WI38 (cell line): ENCODE measurements around the gene FGFBP1.
A peak's percentile ranks its signal among the peaks of the same experiment; 100 is the strongest.
"Not testable (repeated sequence)": the region's sequence is repeated elsewhere in the genome, so short reads cannot be mapped to it uniquely, and the experiment has no call there.

Experiments
- H3K4me3 ChIP-seq: 2 replicates; pipeline ENCODE4 v1.5.1; 2011; ENCODE audit warnings: low read depth, mild to moderate bottlenecking, control low read depth, low read length
- TF ChIP-seq, protein P1 (sequence below): IDR thresholded peaks from 2 replicates; pipeline ENCODE4 v1.5.1; 2012; ENCODE audit warnings: low read depth, mild to moderate bottlenecking, control low read depth, low read length

The FGFBP1 gene

DNA sequence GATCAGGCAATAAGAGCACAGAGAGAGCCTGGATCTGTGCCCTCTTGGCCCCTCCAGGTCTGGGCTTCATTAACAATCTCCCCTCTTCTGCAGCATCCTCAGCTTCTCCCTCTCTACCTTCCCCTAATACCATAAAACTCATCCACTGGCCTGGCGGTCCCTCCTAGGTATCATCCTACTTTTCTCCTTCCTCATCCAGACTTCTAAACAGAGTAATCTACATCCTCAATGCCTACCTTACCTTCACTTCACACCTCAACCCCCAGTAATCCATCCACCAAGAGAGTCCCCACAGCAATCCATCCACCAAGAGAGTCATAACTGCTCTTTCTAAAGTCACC lies 17.0 kb downstream of the FGFBP1 start:
- TF ChIP-seq, protein P1, sequence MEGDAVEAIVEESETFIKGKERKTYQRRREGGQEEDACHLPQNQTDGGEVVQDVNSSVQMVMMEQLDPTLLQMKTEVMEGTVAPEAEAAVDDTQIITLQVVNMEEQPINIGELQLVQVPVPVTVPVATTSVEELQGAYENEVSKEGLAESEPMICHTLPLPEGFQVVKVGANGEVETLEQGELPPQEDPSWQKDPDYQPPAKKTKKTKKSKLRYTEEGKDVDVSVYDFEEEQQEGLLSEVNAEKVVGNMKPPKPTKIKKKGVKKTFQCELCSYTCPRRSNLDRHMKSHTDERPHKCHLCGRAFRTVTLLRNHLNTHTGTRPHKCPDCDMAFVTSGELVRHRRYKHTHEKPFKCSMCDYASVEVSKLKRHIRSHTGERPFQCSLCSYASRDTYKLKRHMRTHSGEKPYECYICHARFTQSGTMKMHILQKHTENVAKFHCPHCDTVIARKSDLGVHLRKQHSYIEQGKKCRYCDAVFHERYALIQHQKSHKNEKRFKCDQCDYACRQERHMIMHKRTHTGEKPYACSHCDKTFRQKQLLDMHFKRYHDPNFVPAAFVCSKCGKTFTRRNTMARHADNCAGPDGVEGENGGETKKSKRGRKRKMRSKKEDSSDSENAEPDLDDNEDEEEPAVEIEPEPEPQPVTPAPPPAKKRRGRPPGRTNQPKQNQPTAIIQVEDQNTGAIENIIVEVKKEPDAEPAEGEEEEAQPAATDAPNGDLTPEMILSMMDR = no peak
- no peak overlapping the region for H3K4me3 ChIP-seq

- TF ChIP-seq, protein P1 = no peak
- H3K4me3 ChIP-seq = peak overlapping the region; percentile 11; the same call in 1 of the 2 replicates
Observed at GRCh38 chr4:15920723-15921591, 17.6 kb downstream of the FGFBP1 start.

GRCh38 chr4:15918484-15919129 lies 19.9 kb downstream of the FGFBP1 start:
- TF ChIP-seq, protein P1 = no peak
- H3K4me3 ChIP-seq = no peak overlapping the region

DNA sequence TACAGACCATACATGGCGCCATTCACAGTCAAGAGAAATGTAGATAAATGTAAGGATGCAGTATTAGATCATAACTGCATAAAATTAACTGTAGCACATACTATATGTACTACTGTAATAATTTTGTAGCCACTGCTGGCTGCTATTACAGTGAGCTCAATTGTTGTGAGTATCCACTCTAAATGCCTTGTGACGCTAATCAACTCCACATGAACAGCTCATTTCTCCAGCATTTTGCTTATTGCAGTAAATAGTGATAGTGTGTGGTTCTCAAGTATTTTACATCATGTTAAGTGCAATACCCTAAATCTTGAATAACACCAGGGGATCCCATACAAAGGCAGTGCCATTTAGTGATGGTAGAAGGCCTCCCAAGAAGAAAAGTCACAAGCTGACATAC lies 21.2 kb downstream of the FGFBP1 start:
- TF ChIP-seq, protein P1 = no peak
- no peak overlapping the region for H3K4me3 ChIP-seq

DNA sequence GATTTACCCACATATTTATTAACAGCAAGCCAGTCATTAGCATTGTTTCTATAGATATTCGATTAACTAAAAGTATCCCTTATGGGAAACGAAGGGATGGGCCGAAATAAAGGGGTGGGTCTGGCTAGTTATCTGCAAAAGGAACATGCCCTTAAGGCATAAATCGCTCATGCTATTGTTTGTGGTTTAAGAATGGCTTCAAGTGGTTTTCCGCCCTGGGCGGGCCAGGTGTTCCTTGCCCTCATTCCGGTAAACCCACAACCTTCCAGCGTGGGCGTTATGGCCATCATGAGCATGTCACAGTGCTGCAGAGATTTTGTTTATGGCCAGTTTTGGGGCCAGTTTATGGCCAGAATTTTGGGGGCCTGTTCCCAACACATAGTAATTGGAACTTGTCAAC lies 22.2 kb downstream of the FGFBP1 start:
- not testable (repeated sequence) for H3K4me3 ChIP-seq

DNA sequence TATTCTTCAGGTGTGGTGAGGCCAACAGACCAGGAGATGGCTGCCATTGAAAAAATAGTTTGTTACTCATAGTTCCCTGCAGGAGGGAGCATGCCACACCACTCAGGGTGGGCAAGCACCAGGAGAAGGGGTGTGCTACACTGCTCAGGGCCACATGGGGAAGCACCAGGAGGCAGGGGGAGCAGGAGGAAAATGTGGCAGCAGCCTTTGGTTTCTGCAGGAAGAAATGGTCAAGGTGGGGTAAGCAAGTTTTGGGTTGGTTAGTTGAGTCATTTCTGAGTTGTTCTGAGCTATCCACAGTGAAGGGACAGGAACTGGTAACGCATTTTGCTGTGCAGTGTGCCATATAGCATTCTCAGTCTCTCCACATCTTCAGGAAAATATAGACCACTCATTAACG lies 23.8 kb downstream of the FGFBP1 start:
- TF ChIP-seq, protein P1 = no peak
- no peak overlapping the region for H3K4me3 ChIP-seq

DNA sequence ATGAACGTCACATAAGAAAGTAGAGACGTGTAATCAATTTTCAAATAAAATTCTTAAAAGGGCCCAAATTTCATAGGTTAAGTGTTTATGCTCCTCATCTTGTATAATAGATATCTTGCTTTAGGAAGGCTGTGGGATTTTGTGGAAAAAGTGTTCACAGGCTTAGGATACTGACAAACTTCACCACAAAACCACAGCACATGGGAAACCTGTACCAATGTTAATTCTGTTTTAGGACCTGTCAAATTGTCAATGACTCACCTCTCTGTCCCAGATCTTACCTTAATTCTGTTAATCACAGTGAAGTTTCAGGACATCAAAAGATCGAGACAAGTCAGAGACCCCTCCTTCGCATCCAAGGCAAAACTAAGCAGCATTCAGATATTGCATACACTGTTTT lies 24.2 kb downstream of the FGFBP1 start:
- no peak overlapping the region for H3K4me3 ChIP-seq
- TF ChIP-seq, protein P1 = no peak

DNA sequence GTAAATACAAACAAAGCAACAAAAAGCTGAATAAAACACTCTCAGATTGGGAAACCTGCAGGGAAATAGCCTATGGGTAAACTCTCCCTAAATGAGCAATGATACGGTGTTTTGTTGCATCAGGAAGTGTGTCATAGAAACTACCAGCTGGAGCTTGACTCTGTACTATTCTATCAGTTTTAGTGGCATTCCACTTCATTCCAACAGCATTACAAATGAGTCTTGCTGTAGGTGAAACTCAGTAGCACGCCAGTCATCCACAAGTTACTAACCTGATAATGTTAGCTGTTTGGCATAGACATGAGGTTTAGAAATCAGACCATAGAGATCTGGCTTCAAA lies 24.9 kb downstream of the FGFBP1 start:
- no peak overlapping the region for H3K4me3 ChIP-seq
- TF ChIP-seq, protein P1 = no peak
